ENCODE measurements around the gene SNCG.
"Not testable (repeated sequence)": the region's sequence is repeated elsewhere in the genome, so short reads cannot be mapped to it uniquely, and the experiment has no call there.

SNCG gene

DNA sequence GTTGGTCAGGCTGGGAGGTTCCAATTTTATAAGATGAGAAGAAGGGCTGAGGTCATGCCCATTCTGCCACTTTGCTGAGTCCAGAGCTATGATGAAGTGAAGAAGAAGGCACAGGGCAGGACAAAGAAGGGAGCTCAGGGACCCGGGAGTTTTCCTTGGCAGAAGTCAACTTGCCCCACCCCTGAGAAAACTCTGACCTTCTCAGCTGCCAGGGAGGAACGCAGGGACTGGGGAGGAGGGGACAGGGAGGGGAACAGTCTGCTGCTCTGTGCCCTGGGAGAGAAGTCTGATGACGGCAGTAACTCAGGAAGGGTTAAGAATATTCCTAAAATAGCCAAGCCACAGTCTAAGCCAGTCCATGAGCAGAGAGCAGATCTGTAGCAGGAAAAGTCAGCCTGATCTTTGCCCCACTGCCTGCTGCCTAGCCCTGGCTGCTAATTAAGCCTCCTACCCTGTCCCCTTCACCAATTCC is 21.6 kb downstream of the SNCG start:
- DNase-seq: no peak

DNA sequence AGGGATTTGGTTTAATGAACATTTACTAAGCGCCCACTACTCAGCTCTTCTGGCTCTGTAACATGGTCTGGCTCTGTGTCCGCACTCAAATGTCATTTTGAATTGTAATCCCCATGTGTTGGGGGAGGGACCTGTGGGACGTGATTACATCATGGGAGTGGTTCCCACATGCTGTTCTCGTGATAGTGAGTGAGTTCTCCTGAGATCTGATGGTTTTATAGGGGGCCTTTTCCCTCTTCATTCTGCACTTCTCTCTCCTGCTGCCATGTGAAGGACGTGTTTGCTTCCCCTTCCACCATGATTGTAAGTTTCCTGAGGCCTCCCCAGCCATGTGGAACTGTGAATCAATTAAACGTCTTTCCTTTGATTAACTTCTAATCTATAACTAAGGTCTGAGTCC is 22.6 kb downstream of the SNCG start:
- not testable (repeated sequence) for DNase-seq

DNA sequence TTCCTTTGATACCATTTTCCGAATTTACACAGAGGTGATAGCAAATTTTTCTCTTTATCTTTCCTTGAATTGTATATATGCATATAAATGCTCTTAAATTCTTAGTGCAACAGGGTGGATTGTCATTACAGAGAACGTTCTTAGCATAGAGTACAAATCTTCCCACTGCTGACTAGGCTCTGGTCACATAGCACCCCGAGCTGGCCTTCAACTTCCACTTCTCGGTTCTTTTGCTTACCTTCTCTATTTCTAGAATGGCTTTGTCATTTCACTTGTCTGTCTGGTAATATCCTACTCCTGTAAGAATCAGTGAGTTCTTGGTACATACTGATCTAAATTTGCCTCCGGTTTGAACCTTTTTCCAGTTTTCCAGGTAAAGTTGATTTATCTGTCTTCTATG is 23.3 kb downstream of the SNCG start:
- no peak for DNase-seq

DNA sequence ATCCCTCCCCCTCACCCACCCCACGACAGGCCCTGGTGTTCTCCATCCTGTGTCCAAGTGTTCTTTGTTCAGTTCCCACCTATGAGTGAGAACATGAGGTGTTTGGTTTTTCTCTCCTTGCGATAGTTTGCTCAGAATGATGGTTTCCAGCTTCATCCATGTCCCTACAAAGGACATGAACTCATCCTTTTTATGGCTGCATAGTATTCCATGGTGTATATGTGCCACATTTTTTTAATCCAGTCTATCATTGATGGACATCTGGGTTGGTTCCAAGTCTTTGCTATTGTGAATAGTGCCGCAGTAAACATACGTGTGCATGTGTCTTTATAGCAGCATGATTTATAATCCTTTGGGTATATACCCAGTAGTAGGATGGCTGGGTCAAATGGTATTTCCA is 26.1 kb downstream of the SNCG start:
- not testable (repeated sequence) for DNase-seq

DNA sequence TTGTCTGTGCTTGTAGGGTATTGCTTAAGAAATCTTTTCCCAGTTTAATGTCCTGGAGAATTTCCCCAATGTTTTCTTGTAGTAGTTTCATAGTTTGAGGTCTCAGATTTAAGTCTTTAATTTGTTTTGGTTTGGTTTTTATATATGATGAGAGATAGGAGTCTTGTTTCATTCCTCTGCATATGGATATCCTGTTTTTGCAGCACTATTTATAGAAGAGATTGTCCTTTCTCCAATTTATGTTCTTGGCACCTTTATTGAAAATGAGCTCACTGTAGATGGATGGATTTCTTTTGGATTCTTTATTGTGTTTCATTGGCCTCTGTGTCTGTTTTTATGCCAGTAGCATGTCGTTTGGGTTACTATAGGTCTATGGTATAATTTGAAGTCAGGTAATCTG is 30.1 kb downstream of the SNCG start:
- no peak for DNase-seq

DNA sequence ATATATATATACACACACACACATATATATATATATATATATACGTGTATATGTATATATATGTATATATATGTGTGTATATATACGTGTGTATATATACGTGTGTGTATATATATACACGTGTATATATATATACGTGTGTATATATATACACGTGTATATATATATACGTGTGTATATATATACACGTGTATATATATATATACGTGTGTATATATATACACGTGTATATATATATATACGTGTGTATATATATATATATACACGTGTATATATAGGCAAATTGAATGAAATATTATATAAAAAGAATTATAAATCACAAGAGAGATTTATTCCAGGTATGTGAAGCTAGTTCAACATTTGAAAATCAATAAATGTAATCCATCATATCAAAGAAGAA is 33.0 kb downstream of the SNCG start:
- DNase-seq: not testable (repeated sequence)

DNA sequence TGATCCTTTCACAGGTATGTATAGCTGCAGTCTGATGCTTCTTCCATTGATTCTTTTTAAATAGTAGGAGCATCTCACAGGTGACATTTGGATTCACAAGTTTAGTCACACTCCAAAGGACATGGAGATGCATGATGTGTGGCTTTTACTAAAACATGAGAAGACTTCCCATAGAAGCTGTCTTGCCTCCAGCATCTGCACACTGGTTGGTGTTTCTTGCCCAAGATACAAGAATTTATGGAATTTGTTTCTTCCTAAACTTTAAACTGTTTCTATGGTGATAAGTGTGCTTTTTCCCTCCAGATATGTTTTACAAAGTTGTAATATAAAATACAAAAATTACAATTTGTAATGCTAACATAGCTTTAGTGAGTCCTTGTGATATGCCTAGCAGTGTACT is 34.1 kb downstream of the SNCG start:
- DNase-seq: no peak

DNA sequence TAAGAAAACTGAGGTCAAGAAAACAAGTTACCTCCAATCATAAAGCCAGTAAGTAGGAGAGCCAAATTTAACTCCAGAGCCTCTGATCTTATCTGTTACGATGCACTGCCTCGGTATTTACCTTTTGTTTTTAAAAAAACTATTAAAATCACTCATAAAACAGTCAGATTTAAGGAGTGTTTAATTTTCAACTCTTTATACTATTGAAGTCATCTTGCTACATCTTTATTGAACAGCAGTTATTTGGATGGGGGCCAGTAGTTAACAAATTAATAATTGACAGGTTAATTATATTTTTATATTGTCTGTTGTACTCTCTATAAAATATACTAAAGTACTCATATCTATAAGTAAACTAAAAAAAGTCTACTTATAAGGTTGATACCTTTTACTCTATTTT is 34.5 kb downstream of the SNCG start:
- DNase-seq: no peak

DNA sequence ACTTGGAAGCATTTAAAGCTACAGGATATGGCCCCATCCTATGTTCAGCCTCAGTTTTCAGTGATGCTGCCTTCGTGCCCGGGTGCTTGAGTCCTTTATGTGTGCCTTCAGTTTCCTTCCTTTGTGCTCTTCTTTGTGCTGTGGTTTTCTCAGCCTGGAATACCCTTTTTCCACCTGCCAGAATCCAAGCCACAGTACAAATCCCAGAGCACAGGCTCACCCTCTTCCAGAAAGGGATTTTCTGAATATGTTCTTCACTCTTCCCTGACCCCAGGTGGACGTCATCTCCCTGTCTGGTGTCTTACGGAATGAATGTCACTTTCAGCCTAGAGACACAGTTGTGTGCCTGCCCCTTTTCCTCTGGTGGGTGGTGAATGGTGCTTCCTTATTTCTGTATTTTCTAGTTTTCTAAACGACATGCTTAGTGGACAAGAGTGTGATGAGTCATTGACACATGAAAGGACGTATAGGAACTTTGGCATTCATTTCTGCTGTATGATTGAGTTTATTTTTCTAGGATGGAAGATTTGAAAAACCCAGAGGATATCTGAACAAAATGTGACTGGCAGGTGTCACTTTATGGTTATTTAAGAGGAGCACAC is 41.5 kb downstream of the SNCG start:
- not testable (repeated sequence) for DNase-seq

DNA sequence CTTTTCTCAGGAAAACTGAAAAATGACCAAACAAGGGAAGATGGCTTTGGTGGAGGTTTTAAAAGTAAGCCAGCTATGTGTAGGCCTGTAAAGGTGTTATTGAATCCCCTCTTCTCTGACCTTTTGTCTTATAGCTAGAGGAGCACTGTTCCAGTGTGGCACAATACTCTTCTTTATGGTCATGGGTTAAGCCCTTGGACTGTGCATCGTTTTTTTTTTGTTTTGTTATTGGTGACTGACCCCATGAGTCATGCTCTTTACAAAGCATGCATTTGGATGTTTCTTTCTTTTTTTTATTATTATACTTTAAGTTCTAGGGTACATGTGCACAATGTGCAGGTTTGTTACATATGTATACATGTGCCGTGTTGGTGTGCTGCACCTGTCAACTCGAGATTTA is 42.1 kb downstream of the SNCG start:
- no peak for DNase-seq

DNA sequence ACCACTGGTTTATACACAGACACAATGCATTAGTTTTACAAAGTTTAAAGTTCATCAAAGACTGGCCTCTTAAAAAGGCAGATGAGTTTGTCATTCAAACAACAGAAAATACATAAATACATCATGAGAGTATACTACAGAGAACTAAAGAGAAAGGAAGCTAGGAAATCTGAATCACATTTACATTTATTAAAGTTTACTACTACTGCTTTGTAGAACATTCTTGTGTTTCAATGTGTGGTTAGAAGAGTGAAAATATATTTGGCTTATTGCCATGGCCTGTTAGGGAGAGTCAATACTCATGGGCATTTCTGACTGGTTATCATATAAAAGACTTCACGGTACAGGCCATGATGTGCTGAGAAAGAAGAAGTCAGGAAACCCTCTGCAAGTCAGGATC is 48.7 kb downstream of the SNCG start:
- not testable (repeated sequence) for DNase-seq

DNA sequence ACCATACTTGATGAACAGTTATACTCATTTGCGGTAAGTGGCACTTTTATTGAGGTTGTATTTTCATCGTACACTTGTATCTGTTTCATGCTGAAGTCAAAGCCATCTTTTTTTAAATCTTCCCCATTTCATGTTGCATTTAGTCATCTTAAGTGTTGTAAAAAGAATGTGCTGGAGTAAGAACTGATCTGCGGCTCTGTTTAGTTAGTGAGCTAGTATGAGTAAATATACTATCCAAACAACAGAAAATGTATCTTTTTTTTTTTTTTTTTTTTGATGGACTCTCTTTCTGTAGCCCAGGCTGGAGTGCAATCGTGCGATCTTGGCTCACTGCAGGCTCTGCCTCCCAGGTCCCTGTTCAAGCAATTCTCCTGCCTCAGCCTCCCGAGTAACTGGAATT is 49.3 kb downstream of the SNCG start:
- DNase-seq: not testable (repeated sequence)

DNA sequence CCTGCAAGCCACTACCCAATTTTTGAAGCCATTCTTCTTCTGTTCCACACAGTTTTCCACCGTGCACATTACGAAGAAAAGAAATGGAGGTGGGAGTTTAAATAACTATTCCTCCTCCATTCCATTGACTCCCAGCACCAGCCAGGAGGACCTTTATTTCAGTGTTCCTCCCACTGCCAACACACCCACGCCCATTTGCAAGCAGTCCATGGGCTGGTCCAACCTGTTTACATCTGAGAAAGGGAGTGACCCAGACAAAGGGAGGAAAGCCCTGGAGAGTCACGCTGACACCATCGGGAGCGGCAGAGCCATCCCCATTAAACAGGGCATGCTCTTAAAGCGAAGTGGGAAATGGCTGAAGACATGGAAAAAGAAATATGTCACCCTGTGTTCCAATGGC is 49.9 kb downstream of the SNCG start:
- not testable (repeated sequence) for DNase-seq

DNA sequence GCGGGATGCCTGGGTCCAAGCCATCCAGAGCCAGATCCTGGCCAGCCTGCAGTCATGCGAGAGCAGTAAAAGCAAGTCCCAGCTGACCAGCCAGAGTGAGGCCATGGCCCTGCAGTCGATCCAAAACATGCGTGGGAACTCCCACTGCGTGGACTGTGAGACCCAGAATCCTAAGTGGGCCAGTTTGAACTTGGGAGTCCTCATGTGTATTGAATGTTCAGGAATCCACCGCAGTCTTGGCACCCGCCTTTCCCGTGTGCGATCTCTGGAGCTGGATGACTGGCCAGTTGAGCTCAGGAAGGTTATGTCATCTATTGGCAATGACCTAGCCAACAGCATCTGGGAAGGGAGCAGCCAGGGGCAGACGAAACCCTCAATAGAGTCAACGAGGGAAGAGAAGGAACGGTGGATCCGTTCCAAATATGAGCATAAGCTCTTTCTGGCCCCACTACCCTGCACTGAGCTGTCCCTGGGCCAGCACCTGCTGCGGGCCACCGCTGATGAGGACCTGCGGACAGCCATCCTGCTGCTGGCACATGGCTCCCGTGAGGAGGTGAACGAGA is 50.8 kb downstream of the SNCG start:
- DNase-seq: not testable (repeated sequence)
